ENCODE results near the gene MYO5A. TPM values are rescaled to one million over a fixed set of nuclear protein-coding genes. Genes with fewer than 3 reads are reported as not detected.

The MYO5A gene
- total and polyA plus RNA-seq, 10 of the 15 experiments (the other 5 are each of a cell fraction or from before 2014, with no cell fraction given), result 4.2 to 42.9 (median 31.1) TPM

DNA sequence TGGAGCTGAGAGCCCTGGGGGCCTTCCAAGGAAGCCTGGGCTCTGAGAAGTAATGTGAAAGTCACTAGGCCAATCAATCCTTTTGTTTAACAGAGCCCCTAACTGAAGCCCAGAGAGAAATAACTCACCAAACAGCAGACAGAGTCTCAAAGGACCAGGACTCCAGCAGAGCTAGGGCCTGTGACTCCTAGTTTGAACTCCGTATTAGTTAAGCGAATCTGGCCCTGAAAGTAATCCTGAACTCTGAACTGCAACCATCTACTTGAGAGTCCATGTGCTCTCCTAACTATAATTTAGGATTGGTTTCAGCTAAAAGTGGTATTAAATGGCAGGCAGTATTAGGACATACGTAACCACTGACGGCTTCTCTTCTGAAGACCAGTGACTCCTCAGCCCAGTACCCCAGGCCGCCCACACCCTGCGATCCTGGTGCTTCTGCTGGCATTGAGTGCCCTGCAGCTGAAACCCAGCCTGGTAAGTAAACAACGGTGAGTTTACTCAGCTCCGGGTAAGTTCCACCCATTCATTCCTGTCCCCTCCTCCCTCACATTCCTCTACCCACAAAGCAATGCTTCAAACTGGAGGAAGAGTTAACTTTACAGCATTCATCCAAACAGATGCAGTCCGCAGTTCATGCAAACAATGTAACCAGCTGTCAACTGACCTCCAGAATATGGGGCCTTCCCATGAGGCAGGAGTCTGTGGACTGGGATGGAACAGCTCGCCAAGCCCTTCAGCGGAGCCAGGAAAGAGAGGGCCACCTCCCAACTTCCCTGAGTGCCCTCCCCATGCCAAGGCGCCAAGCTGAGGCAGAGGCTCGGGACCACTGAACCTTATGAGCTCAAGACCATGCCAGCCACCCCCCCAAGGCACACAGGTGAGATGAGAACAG is 240.4 kb downstream of the MYO5A start:
- ChIA-PET RAD21 (ENCODE audit: unreplicated experiment) (interaction anchor here (1.0 kb wide), 1 partner anchor 26 kb away, joined by 4 read pairs; no protein-coding TSS in a partner anchor), CTCF (interaction anchor here (1.4 kb wide), 1 partner anchor 447 kb away, joined by 5 read pairs; no protein-coding TSS in a partner anchor), SMC1A (ENCODE audit: uncharacterized antibody, unreplicated experiment) (interaction anchor here (1.6 kb wide), 1 partner anchor 31 kb away, joined by 5 read pairs; no protein-coding TSS in a partner anchor), POLR2A (no interaction called here)
- Histone ChIP-seq H3K27me3 (replicated peaks in 1 of 2; ENCODE audit: control insufficient read depth in 2 of 2, insufficient read depth in 2 of 2, low read length in 1 of 2) (no peaks in the 10 kb centered on the region), H3K4me2 (ENCODE audit: control insufficient read depth, insufficient read depth) (no peak overlapping the region), H2AFZ (ENCODE audit: control insufficient read depth, low read depth, low read length) (no peak overlapping the region), H3K9ac (ENCODE audit: control insufficient read depth, insufficient read depth, low read length) (no peak overlapping the region), H3K27ac (ENCODE audit: control insufficient read depth, insufficient read depth) (no peak overlapping the region), H3K4me3 (no peak overlapping the region), H3K79me2 (ENCODE audit: control insufficient read depth, insufficient read depth, low read length) (no peaks in the 10 kb centered on the region), H3K9me3 (replicated peaks; ENCODE audit: control insufficient read depth, insufficient read depth, low read length) (no peaks in the 10 kb centered on the region), H3K4me1 (ENCODE audit: control insufficient read depth, insufficient read depth, low read length) (peaks cover 15% of the 10 kb centered on the region), H4K20me1 (ENCODE audit: control insufficient read depth, insufficient read depth) (no peaks in the 10 kb centered on the region), H3K36me3 (ENCODE audit: control insufficient read depth in 2 of 2, insufficient read depth in 2 of 2, low read length in 1 of 2) (no peaks in the 10 kb centered on the region)
- DNase-seq (ENCODE audit: low read depth, low spot score) (no peak), FAIRE-seq (no peak), ATAC-seq (no peak)
- in situ Hi-C loops (cut with MboI) (no loop called here), intact Hi-C loops (cut with micrococcal nuclease; ENCODE audit: unreplicated experiment) (no loop called here)
- BruUV-seq (replicated peaks), result no TSS peak
- WGBS (ENCODE audit: insufficient coverage, insufficient replicate concordance, low lambda C conversion rate, missing lambda C conversion rate), result 94% methylated on average over 13 of the region's 13 CpGs
- TF ChIP-seq ASH2L (IDR thresholded peaks at IDR 0.05; ENCODE audit: borderline replicate concordance, low read depth) (no peak), ETV6 (conservative IDR thresholded peaks at IDR 0.05 in 1 of 2, IDR thresholded peaks at IDR 0.05 in 1 of 2; ENCODE audit: borderline replicate concordance in 1 of 2, low read depth in 1 of 2) (no peak), ZSCAN29 (IDR thresholded peaks at IDR 0.05) (no peak), CREM (IDR thresholded peaks at IDR 0.05; ENCODE audit: low read depth) (no peak), POLR2A (IDR thresholded peaks at IDR 0.05; ENCODE audit: low read depth, low read length) (no peak), SMAD1 (IDR thresholded peaks at IDR 0.05; ENCODE audit: low read depth, partially characterized antibody) (no peak), GATAD2B (conservative IDR thresholded peaks at IDR 0.05; ENCODE audit: low read depth) (no peak), DPF2 (IDR thresholded peaks at IDR 0.05) (no peak), SUZ12 (IDR thresholded peaks at IDR 0.05; ENCODE audit: unreplicated experiment) (no peak), POLR2AphosphoS5 (IDR thresholded peaks at IDR 0.05; ENCODE audit: low read length) (no peak), RAD21 (IDR thresholded peaks at IDR 0.05; ENCODE audit: insufficient read depth, low read depth, low read length) (no peak), PAX8 (IDR thresholded peaks at IDR 0.05) (no peak)
- TF ChIP-seq, protein P1, sequence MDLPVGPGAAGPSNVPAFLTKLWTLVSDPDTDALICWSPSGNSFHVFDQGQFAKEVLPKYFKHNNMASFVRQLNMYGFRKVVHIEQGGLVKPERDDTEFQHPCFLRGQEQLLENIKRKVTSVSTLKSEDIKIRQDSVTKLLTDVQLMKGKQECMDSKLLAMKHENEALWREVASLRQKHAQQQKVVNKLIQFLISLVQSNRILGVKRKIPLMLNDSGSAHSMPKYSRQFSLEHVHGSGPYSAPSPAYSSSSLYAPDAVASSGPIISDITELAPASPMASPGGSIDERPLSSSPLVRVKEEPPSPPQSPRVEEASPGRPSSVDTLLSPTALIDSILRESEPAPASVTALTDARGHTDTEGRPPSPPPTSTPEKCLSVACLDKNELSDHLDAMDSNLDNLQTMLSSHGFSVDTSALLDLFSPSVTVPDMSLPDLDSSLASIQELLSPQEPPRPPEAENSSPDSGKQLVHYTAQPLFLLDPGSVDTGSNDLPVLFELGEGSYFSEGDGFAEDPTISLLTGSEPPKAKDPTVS (IDR thresholded peaks at IDR 0.05; ENCODE audit: low read depth, low read length), result no peak
- TF ChIP-seq, protein P2, sequence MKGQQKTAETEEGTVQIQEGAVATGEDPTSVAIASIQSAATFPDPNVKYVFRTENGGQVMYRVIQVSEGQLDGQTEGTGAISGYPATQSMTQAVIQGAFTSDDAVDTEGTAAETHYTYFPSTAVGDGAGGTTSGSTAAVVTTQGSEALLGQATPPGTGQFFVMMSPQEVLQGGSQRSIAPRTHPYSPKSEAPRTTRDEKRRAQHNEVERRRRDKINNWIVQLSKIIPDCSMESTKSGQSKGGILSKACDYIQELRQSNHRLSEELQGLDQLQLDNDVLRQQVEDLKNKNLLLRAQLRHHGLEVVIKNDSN (IDR thresholded peaks at IDR 0.05; ENCODE audit: borderline replicate concordance, extremely low read length, insufficient read depth, low read depth, low read length), result no peak
- TF ChIP-seq, protein P3, sequence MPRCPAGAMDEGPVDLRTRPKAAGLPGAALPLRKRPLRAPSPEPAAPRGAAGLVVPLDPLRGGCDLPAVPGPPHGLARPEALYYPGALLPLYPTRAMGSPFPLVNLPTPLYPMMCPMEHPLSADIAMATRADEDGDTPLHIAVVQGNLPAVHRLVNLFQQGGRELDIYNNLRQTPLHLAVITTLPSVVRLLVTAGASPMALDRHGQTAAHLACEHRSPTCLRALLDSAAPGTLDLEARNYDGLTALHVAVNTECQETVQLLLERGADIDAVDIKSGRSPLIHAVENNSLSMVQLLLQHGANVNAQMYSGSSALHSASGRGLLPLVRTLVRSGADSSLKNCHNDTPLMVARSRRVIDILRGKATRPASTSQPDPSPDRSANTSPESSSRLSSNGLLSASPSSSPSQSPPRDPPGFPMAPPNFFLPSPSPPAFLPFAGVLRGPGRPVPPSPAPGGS (IDR thresholded peaks at IDR 0.05; ENCODE audit: borderline replicate concordance, insufficient read depth, low read depth, low read length, poor library complexity, severe bottlenecking), result no peak
